ENCODE data around the gene UBXN11.

The UBXN11 gene

GRCh38 chr1:26259005-26259404 is 47.4 kb downstream of the UBXN11 start:
- no peak for DNase-seq

- no peak for DNase-seq
Measured at GRCh38 chr1:26257222-26257621, 49.2 kb downstream of the UBXN11 start.

GRCh38 chr1:26254404-26254803 is 52.0 kb downstream of the UBXN11 start:
- no peak for DNase-seq

- no peak for DNase-seq
Measured at GRCh38 chr1:26252718-26253117, 53.7 kb downstream of the UBXN11 start.

GRCh38 chr1:26239936-26240335 is 66.5 kb downstream of the UBXN11 start:
- no peak for DNase-seq

- DNase-seq = no peak
Measured at GRCh38 chr1:26237230-26237966, 69.0 kb downstream of the UBXN11 start.

GRCh38 chr1:26234644-26235370 is 71.6 kb downstream of the UBXN11 start:
- DNase-seq = no peak

- DNase-seq = peak; percentile 99
Measured at GRCh38 chr1:26233903-26234643, 72.4 kb downstream of the UBXN11 start, which contains the start of gene CEP85. Gene CEP85, plus strand, starts transcription at chr1:26234200. Its CDS starts 5,584 bp downstream, at chr1:26239784.

All from eye (tissue), 1 donor.